ENCODE data around the gene TMEM245. TPM values are rescaled to one million over a fixed set of nuclear protein-coding genes. Genes with fewer than 3 reads are reported as not detected.

Gene TMEM245
- total RNA-seq, 1 donor from 2014 or later, result 40.0 TPM

GRCh38 chr9:109166171-109166770, 46.5 kb upstream of the TMEM245 start:
- peak overlapping the region; percentile 63 for H3K4me3 Mint-ChIP-seq (ENCODE audit: unreplicated experiment)
- H3K36me3 Mint-ChIP-seq (ENCODE audit: unreplicated experiment), result no peaks in the 10 kb centered on the region
- no peak overlapping the region for H3K27ac Mint-ChIP-seq (ENCODE audit: unreplicated experiment)
- peaks cover 6% of the 10 kb centered on the region for H3K4me1 Mint-ChIP-seq (ENCODE audit: unreplicated experiment)
- H3K9me3 Mint-ChIP-seq (ENCODE audit: unreplicated experiment), result peaks cover 7% of the 10 kb centered on the region
- H3K27me3 Mint-ChIP-seq (ENCODE audit: unreplicated experiment), result peaks cover 16% of the 10 kb centered on the region
- TF ChIP-seq, protein P1, sequence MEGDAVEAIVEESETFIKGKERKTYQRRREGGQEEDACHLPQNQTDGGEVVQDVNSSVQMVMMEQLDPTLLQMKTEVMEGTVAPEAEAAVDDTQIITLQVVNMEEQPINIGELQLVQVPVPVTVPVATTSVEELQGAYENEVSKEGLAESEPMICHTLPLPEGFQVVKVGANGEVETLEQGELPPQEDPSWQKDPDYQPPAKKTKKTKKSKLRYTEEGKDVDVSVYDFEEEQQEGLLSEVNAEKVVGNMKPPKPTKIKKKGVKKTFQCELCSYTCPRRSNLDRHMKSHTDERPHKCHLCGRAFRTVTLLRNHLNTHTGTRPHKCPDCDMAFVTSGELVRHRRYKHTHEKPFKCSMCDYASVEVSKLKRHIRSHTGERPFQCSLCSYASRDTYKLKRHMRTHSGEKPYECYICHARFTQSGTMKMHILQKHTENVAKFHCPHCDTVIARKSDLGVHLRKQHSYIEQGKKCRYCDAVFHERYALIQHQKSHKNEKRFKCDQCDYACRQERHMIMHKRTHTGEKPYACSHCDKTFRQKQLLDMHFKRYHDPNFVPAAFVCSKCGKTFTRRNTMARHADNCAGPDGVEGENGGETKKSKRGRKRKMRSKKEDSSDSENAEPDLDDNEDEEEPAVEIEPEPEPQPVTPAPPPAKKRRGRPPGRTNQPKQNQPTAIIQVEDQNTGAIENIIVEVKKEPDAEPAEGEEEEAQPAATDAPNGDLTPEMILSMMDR (IDR thresholded peaks at IDR 0.05), result no peak
- DNase-seq (ENCODE audit: extremely low spot score, unreplicated experiment), result no peak

- Mint-ChIP-seq H3K27me3 (ENCODE audit: unreplicated experiment) (peaks cover 12% of the 10 kb centered on the region), H3K27ac (ENCODE audit: unreplicated experiment) (no peak overlapping the region), H3K4me3 (ENCODE audit: unreplicated experiment) (no peak overlapping the region), H3K4me1 (ENCODE audit: unreplicated experiment) (peaks cover 8% of the 10 kb centered on the region), H3K9me3 (ENCODE audit: unreplicated experiment) (peaks cover 7% of the 10 kb centered on the region), H3K36me3 (ENCODE audit: unreplicated experiment) (no peaks in the 10 kb centered on the region)
- no peak for DNase-seq (ENCODE audit: extremely low spot score, unreplicated experiment)
- TF ChIP-seq, protein P1 (IDR thresholded peaks at IDR 0.05), result no peak
Measured at GRCh38 chr9:109164042-109164441, 44.3 kb upstream of the TMEM245 start.

GRCh38 chr9:109163194-109163593, 43.4 kb upstream of the TMEM245 start:
- H3K9me3 Mint-ChIP-seq (ENCODE audit: unreplicated experiment), result peaks cover 7% of the 10 kb centered on the region
- TF ChIP-seq, protein P1 (IDR thresholded peaks at IDR 0.05), result no peak
- no peak overlapping the region for H3K27ac Mint-ChIP-seq (ENCODE audit: unreplicated experiment)
- H3K4me3 Mint-ChIP-seq (ENCODE audit: unreplicated experiment), result no peak overlapping the region
- H3K36me3 Mint-ChIP-seq (ENCODE audit: unreplicated experiment), result no peaks in the 10 kb centered on the region
- no peak for DNase-seq (ENCODE audit: extremely low spot score, unreplicated experiment)
- peaks cover 8% of the 10 kb centered on the region for H3K4me1 Mint-ChIP-seq (ENCODE audit: unreplicated experiment)
- peaks cover 17% of the 10 kb centered on the region for H3K27me3 Mint-ChIP-seq (ENCODE audit: unreplicated experiment)

GRCh38 chr9:109162677-109163076, 42.9 kb upstream of the TMEM245 start:
- no peak for DNase-seq (ENCODE audit: extremely low spot score, unreplicated experiment)

DNA sequence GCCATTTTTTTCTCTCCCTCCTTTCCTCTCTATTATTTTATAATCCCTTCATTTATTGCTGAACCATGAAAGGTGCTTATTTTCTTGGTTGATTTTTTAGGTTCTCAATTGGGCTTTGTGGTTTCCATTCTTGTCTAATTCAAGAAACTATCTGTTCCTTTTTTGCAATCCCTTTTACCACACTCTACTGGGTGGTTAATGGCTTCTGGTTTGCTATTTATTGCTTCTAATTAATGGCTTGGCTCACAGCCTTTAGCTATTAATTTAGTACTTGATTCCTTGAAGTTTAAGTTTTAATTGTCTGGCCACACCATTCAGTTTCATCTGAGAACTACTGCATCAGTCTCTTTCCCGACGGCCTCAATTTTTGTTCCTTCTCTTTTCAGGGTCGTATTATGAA, 41.7 kb upstream of the TMEM245 start:
- peaks cover 4% of the 10 kb centered on the region for H3K4me1 Mint-ChIP-seq (ENCODE audit: unreplicated experiment)
- H3K9me3 Mint-ChIP-seq (ENCODE audit: unreplicated experiment), result peaks cover 7% of the 10 kb centered on the region
- H3K27me3 Mint-ChIP-seq (ENCODE audit: unreplicated experiment), result peaks cover 27% of the 10 kb centered on the region
- H3K4me3 Mint-ChIP-seq (ENCODE audit: unreplicated experiment), result no peak overlapping the region
- H3K27ac Mint-ChIP-seq (ENCODE audit: unreplicated experiment), result no peak overlapping the region
- TF ChIP-seq, protein P1 (IDR thresholded peaks at IDR 0.05), result no peak
- no peak for DNase-seq (ENCODE audit: extremely low spot score, unreplicated experiment)
- H3K36me3 Mint-ChIP-seq (ENCODE audit: unreplicated experiment), result no peaks in the 10 kb centered on the region

More at GRCh38 chr9:109162677-109163076, 42.9 kb upstream of the TMEM245 start:
- H3K9me3 Mint-ChIP-seq (ENCODE audit: unreplicated experiment), result peaks cover 7% of the 10 kb centered on the region
- H3K27ac Mint-ChIP-seq (ENCODE audit: unreplicated experiment), result no peak overlapping the region
- TF ChIP-seq, protein P1 (IDR thresholded peaks at IDR 0.05), result no peak
- peaks cover 21% of the 10 kb centered on the region for H3K27me3 Mint-ChIP-seq (ENCODE audit: unreplicated experiment)
- peaks cover 8% of the 10 kb centered on the region for H3K4me1 Mint-ChIP-seq (ENCODE audit: unreplicated experiment)
- H3K36me3 Mint-ChIP-seq (ENCODE audit: unreplicated experiment), result no peaks in the 10 kb centered on the region
- H3K4me3 Mint-ChIP-seq (ENCODE audit: unreplicated experiment), result no peak overlapping the region

All from osteocyte (in vitro differentiated cells).